HepG2 (cell line): ENCODE measurements around the gene USP2. TPM values are rescaled to one million over a fixed set of nuclear protein-coding genes. Genes with fewer than 3 reads are reported as not detected.

Experiments
- BRCA1 ChIP-seq: sonication (generic); formaldehyde crosslinking; IDR thresholded peaks from 2 replicates; pipeline ENCODE4 v1.4.0; 2020; ENCODE audit warnings: missing genetic modification reagents
- CBFB ChIP-seq: sonication (generic); formaldehyde crosslinking; IDR thresholded peaks from 2 replicates; pipeline ENCODE4 v1.4.0; 2020; ENCODE audit warnings: missing genetic modification reagents
- FOXM1 ChIP-seq: sonication (generic); formaldehyde crosslinking; IDR thresholded peaks from 2 replicates; pipeline ENCODE4 v1.5.0; 2020; ENCODE audit warnings: missing genetic modification reagents
- HNRNPK ChIP-seq: fragments of 200-400 bp; formaldehyde crosslinking; IDR thresholded peaks from 2 replicates; pipeline ENCODE4 v1.6.1; 2018; ENCODE audit warnings: low read length, low read depth, moderate library complexity, mild to moderate bottlenecking; ENCODE audit not compliant: poor library complexity, severe bottlenecking
- JUND ChIP-seq: sonication (generic); formaldehyde crosslinking; IDR thresholded peaks from 2 replicates; pipeline ENCODE4 v1.8.0; 2022; ENCODE audit warnings: mild to moderate bottlenecking, missing genetic modification reagents
- PHB2 ChIP-seq: fragments of 450-650 bp; IDR thresholded peaks from 2 replicates; pipeline ENCODE4 v1.6.1; 2018; ENCODE audit not compliant: partially characterized antibody
- SNAI1 ChIP-seq: sonication (generic); formaldehyde crosslinking; IDR thresholded peaks from 2 replicates; pipeline ENCODE4 v1.5.0; 2020; ENCODE audit warnings: mild to moderate bottlenecking, missing genetic modification reagents, borderline replicate concordance
- ZFP1 ChIP-seq: IDR thresholded peaks from 2 replicates; pipeline ENCODE4 v1.6.1; 2016
- ZNF350 ChIP-seq: sonication (generic); formaldehyde crosslinking; IDR thresholded peaks from 2 replicates; pipeline ENCODE4 v1.4.0; 2020; ENCODE audit warnings: mild to moderate bottlenecking, low read depth, missing genetic modification reagents, borderline replicate concordance
- ZNF430 ChIP-seq: sonication (generic); formaldehyde crosslinking; IDR thresholded peaks from 2 replicates; pipeline ENCODE4 v1.9.0; 2021; ENCODE audit warnings: mild to moderate bottlenecking, missing genetic modification reagents
- ZNF652 ChIP-seq: IDR thresholded peaks from 2 replicates; pipeline ENCODE4 v1.6.1; 2016; ENCODE audit warnings: low read depth, borderline replicate concordance
- ZNF761 ChIP-seq: sonication (generic); formaldehyde crosslinking; conservative IDR thresholded peaks from 2 replicates; pipeline ENCODE4 v1.4.0; 2020; ENCODE audit warnings: mild to moderate bottlenecking, missing genetic modification reagents
- ZNF781 ChIP-seq: sonication (generic); formaldehyde crosslinking; IDR thresholded peaks from 2 replicates; pipeline ENCODE4 v1.5.1; 2020; ENCODE audit warnings: borderline replicate concordance, mild to moderate bottlenecking, missing genetic modification reagents; ENCODE audit errors: not compliant biosample characterization
- polyA plus RNA-seq, 8 experiments: library from polyadenylated mRNA; depleted of rRNA in 3 of 8; stranded (reverse) in 7 of 8; unstranded in 1 of 8; fragments of >200 nt; fragmentation: Illumina TruSeq in 4 of 8; extraction: Trizol in 4 of 8; gene quantifications; 2 replicates each; pipeline versions ENCODE4 v1.2.1 to v1.2.3, GENCODE V29; 2011 to 2016; ENCODE audit warnings: low read depth in 4 of 8, missing spikeins in 1 of 8, mixed read lengths in 1 of 8; ENCODE audit not compliant: insufficient read depth in 1 of 8
- total RNA-seq, 5 experiments: library from RNA; depleted of rRNA; stranded (reverse); fragments of >200 nt; fragmentation: Illumina TruSeq; extraction: Trizol; gene quantifications; 2 replicates each; pipeline ENCODE4 v1.2.3, GENCODE V29; 2016; ENCODE audit warnings: low read depth in 1 of 5
- TF ChIP-seq, protein P1 (sequence below): sonication (generic); formaldehyde crosslinking; IDR thresholded peaks from 2 replicates; pipeline ENCODE4 v1.4.0; 2020; ENCODE audit warnings: mild to moderate bottlenecking, missing genetic modification reagents
- TF ChIP-seq, protein P2 (sequence below): sonication (generic); formaldehyde crosslinking; IDR thresholded peaks from 2 replicates; pipeline ENCODE4 v1.8.0; 2022; ENCODE audit warnings: missing genetic modification reagents, mild to moderate bottlenecking, moderate library complexity, borderline replicate concordance
- TF ChIP-seq, protein P3 (sequence below): IDR thresholded peaks from 2 replicates; pipeline ENCODE4 v1.6.1; 2018; ENCODE audit warnings: missing genetic modification reagents
- TF ChIP-seq, protein P4 (sequence below): sonication (generic); formaldehyde crosslinking; IDR thresholded peaks from 2 replicates; pipeline ENCODE4 v1.5.1; 2020; ENCODE audit warnings: mild to moderate bottlenecking, missing genetic modification reagents, moderate library complexity
- TF ChIP-seq, protein P5 (sequence below): sonication (generic); formaldehyde crosslinking; IDR thresholded peaks from 2 replicates; pipeline ENCODE4 v1.4.0; 2020; ENCODE audit warnings: missing genetic modification reagents, low read depth, mild to moderate bottlenecking, borderline replicate concordance

The USP2 gene
- total and polyA plus RNA-seq, 2 of the 13 experiments (the other 11 are each of a cell fraction or from before 2014, with no cell fraction given): 2.5 to 6.0 TPM

DNA sequence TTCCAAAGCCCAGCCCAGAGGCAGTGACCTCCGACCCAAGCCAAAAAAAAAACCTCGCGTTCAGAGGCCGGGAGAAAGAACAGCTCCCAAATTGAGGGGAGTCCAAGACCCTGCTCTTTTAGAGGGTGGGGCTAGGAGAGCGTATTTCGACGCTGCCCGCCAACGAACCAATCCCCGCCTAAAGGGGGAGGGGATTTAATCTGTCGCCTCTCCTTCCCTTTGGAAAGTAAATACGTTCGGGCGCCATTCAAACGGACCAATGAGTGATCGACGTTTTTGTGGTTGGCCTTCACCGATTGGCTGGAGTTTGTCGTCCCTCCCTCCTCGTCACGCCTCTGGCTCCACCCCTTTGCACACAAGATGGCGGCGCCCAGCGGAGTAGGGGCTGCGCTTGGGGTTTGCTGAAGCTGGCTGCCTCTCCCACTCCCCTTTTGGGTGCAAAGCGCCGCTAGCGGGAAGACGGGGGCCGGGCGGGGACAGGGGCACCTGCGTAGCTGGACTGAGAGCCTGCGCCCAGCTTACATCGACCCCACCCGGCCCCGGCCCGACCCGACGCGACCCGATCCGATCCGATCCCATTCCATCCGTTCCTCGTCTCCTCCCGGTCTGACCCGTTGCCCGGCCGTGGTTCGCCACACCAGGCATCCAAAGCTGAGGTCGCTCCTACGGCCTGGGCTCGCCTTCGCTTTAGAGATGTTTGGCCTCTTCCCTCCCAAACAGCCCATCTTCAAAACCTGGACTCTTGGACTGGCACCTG lies 47.1 kb downstream of the USP2 start, which contains the start of gene RNF26 (continued):
- TF ChIP-seq ZNF430 (peak; percentile 64), PHB2 (no peak), ZNF652 (CRISPR knock-in tag) (no peak), SNAI1 (CRISPR knock-in tag) (no peak), ZNF761 (CRISPR knock-in tag) (no peak), JUND (CRISPR knock-in tag) (no peak), FOXM1 (CRISPR knock-in tag) (peak; percentile 99), HNRNPK (no peak), CBFB (peak; percentile 22; the same call in 1 of the 2 replicates), ZFP1 (CRISPR knock-in tag) (no peak), ZNF781 (CRISPR knock-in tag) (no peak), ZNF350 (CRISPR knock-in tag) (no peak), BRCA1 (CRISPR knock-in tag) (no peak; the same call in 1 of the 2 replicates)
- TF ChIP-seq, protein P1, sequence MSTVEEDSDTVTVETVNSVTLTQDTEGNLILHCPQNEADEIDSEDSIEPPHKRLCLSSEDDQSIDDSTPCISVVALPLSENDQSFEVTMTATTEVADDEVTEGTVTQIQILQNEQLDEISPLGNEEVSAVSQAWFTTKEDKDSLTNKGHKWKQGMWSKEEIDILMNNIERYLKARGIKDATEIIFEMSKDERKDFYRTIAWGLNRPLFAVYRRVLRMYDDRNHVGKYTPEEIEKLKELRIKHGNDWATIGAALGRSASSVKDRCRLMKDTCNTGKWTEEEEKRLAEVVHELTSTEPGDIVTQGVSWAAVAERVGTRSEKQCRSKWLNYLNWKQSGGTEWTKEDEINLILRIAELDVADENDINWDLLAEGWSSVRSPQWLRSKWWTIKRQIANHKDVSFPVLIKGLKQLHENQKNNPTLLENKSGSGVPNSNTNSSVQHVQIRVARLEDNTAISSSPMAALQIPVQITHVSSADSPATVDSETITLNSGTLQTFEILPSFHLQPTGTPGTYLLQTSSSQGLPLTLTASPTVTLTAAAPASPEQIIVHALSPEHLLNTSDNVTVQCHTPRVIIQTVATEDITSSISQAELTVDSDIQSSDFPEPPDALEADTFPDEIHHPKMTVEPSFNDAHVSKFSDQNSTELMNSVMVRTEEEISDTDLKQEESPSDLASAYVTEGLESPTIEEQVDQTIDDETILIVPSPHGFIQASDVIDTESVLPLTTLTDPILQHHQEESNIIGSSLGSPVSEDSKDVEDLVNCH (CRISPR knock-in tag): no peak
- TF ChIP-seq, protein P2, sequence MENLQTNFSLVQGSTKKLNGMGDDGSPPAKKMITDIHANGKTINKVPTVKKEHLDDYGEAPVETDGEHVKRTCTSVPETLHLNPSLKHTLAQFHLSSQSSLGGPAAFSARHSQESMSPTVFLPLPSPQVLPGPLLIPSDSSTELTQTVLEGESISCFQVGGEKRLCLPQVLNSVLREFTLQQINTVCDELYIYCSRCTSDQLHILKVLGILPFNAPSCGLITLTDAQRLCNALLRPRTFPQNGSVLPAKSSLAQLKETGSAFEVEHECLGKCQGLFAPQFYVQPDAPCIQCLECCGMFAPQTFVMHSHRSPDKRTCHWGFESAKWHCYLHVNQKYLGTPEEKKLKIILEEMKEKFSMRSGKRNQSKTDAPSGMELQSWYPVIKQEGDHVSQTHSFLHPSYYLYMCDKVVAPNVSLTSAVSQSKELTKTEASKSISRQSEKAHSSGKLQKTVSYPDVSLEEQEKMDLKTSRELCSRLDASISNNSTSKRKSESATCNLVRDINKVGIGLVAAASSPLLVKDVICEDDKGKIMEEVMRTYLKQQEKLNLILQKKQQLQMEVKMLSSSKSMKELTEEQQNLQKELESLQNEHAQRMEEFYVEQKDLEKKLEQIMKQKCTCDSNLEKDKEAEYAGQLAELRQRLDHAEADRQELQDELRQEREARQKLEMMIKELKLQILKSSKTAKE (CRISPR knock-in tag): no peak
- TF ChIP-seq, protein P3, sequence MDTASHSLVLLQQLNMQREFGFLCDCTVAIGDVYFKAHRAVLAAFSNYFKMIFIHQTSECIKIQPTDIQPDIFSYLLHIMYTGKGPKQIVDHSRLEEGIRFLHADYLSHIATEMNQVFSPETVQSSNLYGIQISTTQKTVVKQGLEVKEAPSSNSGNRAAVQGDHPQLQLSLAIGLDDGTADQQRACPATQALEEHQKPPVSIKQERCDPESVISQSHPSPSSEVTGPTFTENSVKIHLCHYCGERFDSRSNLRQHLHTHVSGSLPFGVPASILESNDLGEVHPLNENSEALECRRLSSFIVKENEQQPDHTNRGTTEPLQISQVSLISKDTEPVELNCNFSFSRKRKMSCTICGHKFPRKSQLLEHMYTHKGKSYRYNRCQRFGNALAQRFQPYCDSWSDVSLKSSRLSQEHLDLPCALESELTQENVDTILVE (CRISPR knock-in tag): peak; percentile 63; the same call in 1 of the 2 replicates
- TF ChIP-seq, protein P4, sequence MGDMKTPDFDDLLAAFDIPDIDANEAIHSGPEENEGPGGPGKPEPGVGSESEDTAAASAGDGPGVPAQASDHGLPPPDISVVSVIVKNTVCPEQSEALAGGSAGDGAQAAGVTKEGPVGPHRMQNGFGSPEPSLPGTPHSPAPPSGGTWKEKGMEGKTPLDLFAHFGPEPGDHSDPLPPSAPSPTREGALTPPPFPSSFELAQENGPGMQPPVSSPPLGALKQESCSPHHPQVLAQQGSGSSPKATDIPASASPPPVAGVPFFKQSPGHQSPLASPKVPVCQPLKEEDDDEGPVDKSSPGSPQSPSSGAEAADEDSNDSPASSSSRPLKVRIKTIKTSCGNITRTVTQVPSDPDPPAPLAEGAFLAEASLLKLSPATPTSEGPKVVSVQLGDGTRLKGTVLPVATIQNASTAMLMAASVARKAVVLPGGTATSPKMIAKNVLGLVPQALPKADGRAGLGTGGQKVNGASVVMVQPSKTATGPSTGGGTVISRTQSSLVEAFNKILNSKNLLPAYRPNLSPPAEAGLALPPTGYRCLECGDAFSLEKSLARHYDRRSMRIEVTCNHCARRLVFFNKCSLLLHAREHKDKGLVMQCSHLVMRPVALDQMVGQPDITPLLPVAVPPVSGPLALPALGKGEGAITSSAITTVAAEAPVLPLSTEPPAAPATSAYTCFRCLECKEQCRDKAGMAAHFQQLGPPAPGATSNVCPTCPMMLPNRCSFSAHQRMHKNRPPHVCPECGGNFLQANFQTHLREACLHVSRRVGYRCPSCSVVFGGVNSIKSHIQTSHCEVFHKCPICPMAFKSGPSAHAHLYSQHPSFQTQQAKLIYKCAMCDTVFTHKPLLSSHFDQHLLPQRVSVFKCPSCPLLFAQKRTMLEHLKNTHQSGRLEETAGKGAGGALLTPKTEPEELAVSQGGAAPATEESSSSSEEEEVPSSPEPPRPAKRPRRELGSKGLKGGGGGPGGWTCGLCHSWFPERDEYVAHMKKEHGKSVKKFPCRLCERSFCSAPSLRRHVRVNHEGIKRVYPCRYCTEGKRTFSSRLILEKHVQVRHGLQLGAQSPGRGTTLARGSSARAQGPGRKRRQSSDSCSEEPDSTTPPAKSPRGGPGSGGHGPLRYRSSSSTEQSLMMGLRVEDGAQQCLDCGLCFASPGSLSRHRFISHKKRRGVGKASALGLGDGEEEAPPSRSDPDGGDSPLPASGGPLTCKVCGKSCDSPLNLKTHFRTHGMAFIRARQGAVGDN (CRISPR knock-in tag): peak; percentile 56; the same call in 1 of the 2 replicates
- TF ChIP-seq, protein P5, sequence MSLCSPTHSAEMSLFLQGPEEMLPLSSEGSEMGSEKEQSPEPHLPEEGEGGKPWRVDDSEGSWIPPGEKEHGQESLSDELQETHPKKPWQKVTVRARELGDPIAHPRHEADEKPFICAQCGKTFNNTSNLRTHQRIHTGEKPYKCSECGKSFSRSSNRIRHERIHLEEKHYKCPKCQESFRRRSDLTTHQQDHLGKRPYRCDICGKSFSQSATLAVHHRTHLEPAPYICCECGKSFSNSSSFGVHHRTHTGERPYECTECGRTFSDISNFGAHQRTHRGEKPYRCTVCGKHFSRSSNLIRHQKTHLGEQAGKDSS: no peak
